IgD-negative memory B cell (primary cell): ENCODE measurements around the gene RYR2. TPM values are rescaled to one million over a fixed set of nuclear protein-coding genes. Genes with fewer than 3 reads are reported as not detected.

ENCODE experiments used
- H3K27ac Mint-ChIP-seq, 3 donors: one replicate each; pipeline ENCODE4 v1.8.0; 2020 to 2022; ENCODE audit warnings: mild to moderate bottlenecking in 3 of 3, mixed read lengths in 3 of 3, moderate library complexity in 1 of 3
- H3K27me3 Mint-ChIP-seq: one replicate; pipeline ENCODE4 v1.8.0; 2021; ENCODE audit warnings: mixed read lengths
- H3K36me3 Mint-ChIP-seq: one replicate; pipeline ENCODE4 v1.8.0; 2020; ENCODE audit warnings: mild to moderate bottlenecking, mixed read lengths
- H3K4me1 Mint-ChIP-seq, 3 donors: one replicate each; pipeline ENCODE4 v1.8.0; 2020 to 2022; ENCODE audit warnings: mixed read lengths in 3 of 3, mild to moderate bottlenecking in 1 of 3
- H3K4me3 Mint-ChIP-seq, 4 donors: one replicate each; pipeline ENCODE4 v1.8.0; 2020 to 2022; ENCODE audit warnings: mild to moderate bottlenecking in 4 of 4, mixed read lengths in 4 of 4, moderate library complexity in 3 of 4
- H3K9me3 Mint-ChIP-seq, 3 donors: one replicate each; pipeline ENCODE4 v1.8.0; 2020 to 2021; ENCODE audit warnings: mixed read lengths in 3 of 3, mild to moderate bottlenecking in 1 of 3
- polyA plus RNA-seq: library from polyadenylated mRNA; unstranded; fragments of 300-500 nt; fragmentation: Illumina TruSeq; gene quantifications from one replicate; pipeline ENCODE4 v1.2.3, GENCODE V29; 2021

Gene RYR2
- polyA plus RNA-seq, 1 donor from 2014 or later = not detected

DNA sequence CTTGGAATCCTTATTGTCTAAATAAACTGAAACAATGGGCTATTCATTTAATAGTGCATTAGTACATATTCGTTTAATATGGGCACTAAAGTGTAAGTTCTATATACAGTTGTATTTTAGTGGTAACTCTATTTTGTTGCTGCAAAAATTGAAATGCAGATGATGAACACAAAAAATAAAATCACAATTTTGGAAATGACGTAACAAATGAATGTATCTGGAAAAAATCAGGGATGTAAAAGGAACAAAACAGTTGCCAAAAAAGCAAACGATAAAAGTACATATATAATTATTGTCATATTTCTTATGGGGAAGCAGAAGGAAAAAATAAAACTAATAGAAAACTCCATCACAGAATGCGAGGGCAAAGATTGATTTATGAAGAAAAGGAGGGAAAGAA lies 254.9 kb downstream of the RYR2 start:
- no peaks in the 10 kb centered on the region for H3K4me1 Mint-ChIP-seq
- H3K4me3 Mint-ChIP-seq = no peak overlapping the region
- H3K36me3 Mint-ChIP-seq = no peaks in the 10 kb centered on the region
- no peak overlapping the region for H3K27ac Mint-ChIP-seq
- H3K9me3 Mint-ChIP-seq = peaks cover 0 to 3% (median 1%) of the 10 kb centered on the region in 3 donors
- no peaks in the 10 kb centered on the region for H3K27me3 Mint-ChIP-seq

GRCh38 chr1:237300642-237301041 lies 258.7 kb downstream of the RYR2 start:
- Mint-ChIP-seq H3K4me1 (no peaks in the 10 kb centered on the region), H3K9me3 (peaks cover 0 to 3% (median 1%) of the 10 kb centered on the region in 3 donors), H3K27me3 (no peaks in the 10 kb centered on the region), H3K36me3 (no peaks in the 10 kb centered on the region), H3K4me3 (no peak overlapping the region), H3K27ac (no peak overlapping the region)

DNA sequence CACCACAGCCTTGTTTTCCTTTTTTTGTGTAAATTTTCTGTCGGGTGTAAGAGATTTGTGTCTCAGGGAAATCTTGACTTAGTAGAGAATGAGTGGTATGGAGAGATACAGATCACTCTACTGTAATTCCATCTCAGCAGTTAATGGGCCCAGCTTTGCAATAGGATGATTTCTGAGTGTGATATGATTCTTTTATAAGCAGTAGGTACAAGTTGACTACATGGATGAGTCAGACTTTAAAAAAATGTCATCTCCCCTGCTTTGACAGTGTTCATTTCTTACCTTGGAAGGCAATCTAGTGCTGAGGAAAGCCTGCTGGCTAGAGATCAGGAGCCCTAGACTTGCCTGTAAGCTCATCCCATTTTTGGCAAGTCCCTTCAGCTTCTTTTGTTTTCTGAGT lies 261.9 kb downstream of the RYR2 start:
- H3K4me1 Mint-ChIP-seq = no peaks in the 10 kb centered on the region
- H3K27ac Mint-ChIP-seq = no peak overlapping the region

DNA sequence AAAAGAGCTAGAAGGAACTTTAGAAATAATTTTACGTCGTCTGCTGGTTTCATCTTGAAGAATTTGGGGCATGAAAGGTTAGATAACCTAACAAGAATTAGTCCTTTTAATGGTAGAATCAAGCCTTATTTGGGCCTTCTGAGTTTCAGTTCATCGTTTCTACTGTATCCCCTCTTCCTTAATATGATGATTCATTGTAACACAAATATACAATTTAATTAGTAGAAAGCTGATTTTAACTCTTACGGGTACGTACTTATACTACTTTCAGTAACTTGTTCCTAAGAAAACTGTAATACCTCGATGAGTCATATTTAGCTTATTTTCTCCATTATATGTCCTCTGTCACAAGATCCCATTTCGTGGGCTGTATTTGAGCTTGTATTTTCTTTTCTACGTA lies 264.7 kb downstream of the RYR2 start:
- no peak overlapping the region for H3K27ac Mint-ChIP-seq
- H3K9me3 Mint-ChIP-seq = no peaks in the 10 kb centered on the region
- no peaks in the 10 kb centered on the region for H3K4me1 Mint-ChIP-seq

More for the DNA sequence above, 261.9 kb downstream of the RYR2 start:
- Mint-ChIP-seq H3K27me3 (no peaks in the 10 kb centered on the region), H3K4me3 (no peak overlapping the region), H3K9me3 (no peaks in the 10 kb centered on the region), H3K36me3 (no peaks in the 10 kb centered on the region)

DNA sequence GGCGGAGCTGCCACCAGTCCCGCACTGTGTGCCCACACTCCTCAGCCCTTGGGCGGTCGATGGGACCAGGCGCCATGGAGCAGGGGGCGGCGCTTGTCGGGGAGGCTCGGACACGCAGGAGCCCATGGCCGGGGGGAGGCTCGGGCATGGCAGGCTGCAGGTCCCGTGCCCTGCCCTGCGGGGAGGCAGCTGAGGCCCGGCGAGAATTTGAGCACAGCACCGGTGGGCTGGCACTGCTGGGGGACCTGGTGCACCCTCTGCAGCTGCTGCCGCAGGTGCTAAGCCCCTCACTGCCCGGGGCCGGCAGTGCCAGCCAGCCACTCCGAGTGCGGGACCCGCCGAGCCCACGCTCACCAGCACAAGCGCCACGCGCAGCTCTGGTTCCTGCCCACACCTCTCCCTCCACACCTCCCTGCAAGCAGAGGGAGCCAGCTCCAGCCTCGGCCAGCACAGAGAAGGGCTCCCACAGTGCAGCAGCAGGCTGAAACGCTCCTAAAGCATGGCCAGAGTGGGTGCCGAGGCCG lies 267.7 kb downstream of the RYR2 start:
- peaks cover 0 to 4% (median 2%) of the 10 kb centered on the region in 3 donors for H3K9me3 Mint-ChIP-seq
- H3K4me1 Mint-ChIP-seq = no peaks in the 10 kb centered on the region
- H3K4me3 Mint-ChIP-seq = no peak overlapping the region
- no peaks in the 10 kb centered on the region for H3K27me3 Mint-ChIP-seq
- no peak overlapping the region for H3K27ac Mint-ChIP-seq
- no peaks in the 10 kb centered on the region for H3K36me3 Mint-ChIP-seq

More for the DNA sequence above, 264.7 kb downstream of the RYR2 start:
- Mint-ChIP-seq H3K36me3 (no peaks in the 10 kb centered on the region), H3K27me3 (no peaks in the 10 kb centered on the region), H3K4me3 (no peak overlapping the region)

GRCh38 chr1:237316352-237316751 lies 274.4 kb downstream of the RYR2 start:
- Mint-ChIP-seq H3K27me3 (no peaks in the 10 kb centered on the region), H3K4me1 (no peaks in the 10 kb centered on the region), H3K9me3 (peaks cover under 1 to 4% (median 2%) of the 10 kb centered on the region in 3 donors), H3K36me3 (peaks cover under 1% of the 10 kb centered on the region), H3K27ac (no peak overlapping the region), H3K4me3 (no peak overlapping the region)

DNA sequence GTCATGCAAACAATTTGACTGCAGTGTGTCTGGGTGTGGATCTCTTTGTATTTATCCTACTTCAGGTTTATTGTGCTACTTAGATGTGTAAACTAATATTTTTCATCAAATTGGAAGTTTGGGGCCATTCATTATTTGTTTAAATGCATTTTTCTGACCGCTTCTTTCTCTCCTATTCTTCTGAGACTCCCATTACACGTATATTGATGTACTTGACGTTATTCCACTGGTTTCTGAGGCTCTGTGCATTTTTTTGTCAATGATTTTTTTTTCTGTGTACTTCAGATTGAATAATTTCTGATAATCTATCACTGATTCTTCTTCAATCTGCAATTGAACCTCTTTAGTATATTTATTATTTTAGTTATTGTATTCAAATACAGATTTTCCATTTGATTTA lies 276.8 kb downstream of the RYR2 start:
- H3K36me3 Mint-ChIP-seq = peaks cover 3% of the 10 kb centered on the region
- H3K27me3 Mint-ChIP-seq = no peaks in the 10 kb centered on the region
- H3K4me3 Mint-ChIP-seq = no peak overlapping the region
- H3K9me3 Mint-ChIP-seq = peaks cover 0 to 3% (median 2%) of the 10 kb centered on the region in 3 donors
- H3K4me1 Mint-ChIP-seq = no peaks in the 10 kb centered on the region
- H3K27ac Mint-ChIP-seq = no peak overlapping the region

DNA sequence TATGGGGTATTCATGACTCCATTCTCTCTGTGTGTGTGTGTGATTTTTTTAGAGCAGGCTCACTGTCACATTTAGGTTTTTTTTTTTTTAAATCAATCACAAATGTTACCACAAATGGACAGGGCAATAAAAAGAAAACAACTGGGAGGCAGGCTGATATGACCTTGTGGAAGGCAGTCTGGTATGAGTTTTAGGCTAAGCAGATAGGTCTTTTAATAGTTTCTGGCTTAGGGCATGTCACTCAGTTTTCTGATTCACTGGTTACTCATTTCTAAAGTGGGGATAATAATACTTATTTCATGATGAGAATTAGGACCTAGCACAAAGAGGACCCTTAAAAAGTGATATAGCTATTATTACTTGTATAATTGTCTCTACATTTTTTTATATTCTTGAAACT lies 278.9 kb downstream of the RYR2 start:
- no peak overlapping the region for H3K27ac Mint-ChIP-seq
- no peak overlapping the region for H3K4me3 Mint-ChIP-seq
- no peaks in the 10 kb centered on the region for H3K27me3 Mint-ChIP-seq
- H3K9me3 Mint-ChIP-seq = peaks cover 0 to 3% (median 2%) of the 10 kb centered on the region in 3 donors
- H3K4me1 Mint-ChIP-seq = no peaks in the 10 kb centered on the region
- H3K36me3 Mint-ChIP-seq = peaks cover 3% of the 10 kb centered on the region

DNA sequence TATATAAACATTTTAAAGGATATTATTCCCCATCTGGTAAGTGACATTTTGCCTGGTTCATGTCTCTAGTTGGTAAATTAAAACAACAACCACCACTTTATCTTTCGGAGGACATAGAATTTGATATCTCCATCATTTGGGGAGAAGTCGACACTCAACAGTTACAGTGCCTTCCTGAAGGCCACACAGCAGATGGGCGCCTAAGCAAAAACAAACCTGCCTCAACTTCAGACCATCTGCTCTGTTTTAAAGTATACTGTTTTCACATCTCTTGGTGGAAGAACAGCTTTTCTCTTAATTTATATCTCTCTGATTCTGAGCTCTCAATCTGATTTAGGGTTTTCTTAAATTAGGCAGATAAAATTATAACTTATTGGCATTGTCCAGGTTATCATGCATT lies 282.2 kb downstream of the RYR2 start:
- peaks cover 0 to 3% (median 2%) of the 10 kb centered on the region in 3 donors for H3K9me3 Mint-ChIP-seq
- no peak overlapping the region for H3K27ac Mint-ChIP-seq
- no peak overlapping the region for H3K4me3 Mint-ChIP-seq
- no peaks in the 10 kb centered on the region for H3K27me3 Mint-ChIP-seq
- peaks cover 3% of the 10 kb centered on the region for H3K36me3 Mint-ChIP-seq
- no peaks in the 10 kb centered on the region for H3K4me1 Mint-ChIP-seq

DNA sequence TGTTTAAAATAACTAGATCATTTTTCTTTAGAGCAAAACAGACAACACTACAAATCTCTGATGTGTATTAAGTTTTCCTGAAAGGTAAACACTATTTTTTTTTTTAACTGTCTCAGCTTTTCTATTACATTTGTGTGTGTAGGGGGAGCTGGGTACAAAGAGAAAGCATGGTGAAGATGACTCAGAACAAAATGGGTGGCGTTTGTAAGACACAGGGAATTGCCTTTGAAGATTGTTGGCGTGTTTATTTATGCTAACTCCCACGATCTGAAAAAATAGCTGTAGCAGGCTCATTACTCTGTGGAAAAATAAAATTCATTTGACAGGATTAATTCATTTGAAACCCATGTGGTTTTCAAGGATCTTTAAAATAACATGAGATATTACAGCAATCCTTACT lies 285.1 kb downstream of the RYR2 start:
- Mint-ChIP-seq H3K36me3 (no peaks in the 10 kb centered on the region), H3K9me3 (peaks cover 0 to 2% (median 0%) of the 10 kb centered on the region in 3 donors)

GRCh38 chr1:237340892-237341291 lies 298.9 kb downstream of the RYR2 start:
- Mint-ChIP-seq H3K36me3 (no peaks in the 10 kb centered on the region), H3K27me3 (peaks cover 5% of the 10 kb centered on the region), H3K4me3 (no peak overlapping the region), H3K27ac (no peak overlapping the region), H3K4me1 (no peaks in the 10 kb centered on the region), H3K9me3 (no peaks in the 10 kb centered on the region)

More for the DNA sequence above, 285.1 kb downstream of the RYR2 start:
- H3K27ac Mint-ChIP-seq = no peak overlapping the region
- H3K4me3 Mint-ChIP-seq = no peak overlapping the region
- H3K27me3 Mint-ChIP-seq = no peaks in the 10 kb centered on the region
- H3K4me1 Mint-ChIP-seq = no peaks in the 10 kb centered on the region

- H3K9me3 Mint-ChIP-seq = no peaks in the 10 kb centered on the region
- no peak overlapping the region for H3K27ac Mint-ChIP-seq
- H3K4me1 Mint-ChIP-seq = no peaks in the 10 kb centered on the region
- H3K36me3 Mint-ChIP-seq = no peaks in the 10 kb centered on the region
- no peak overlapping the region for H3K4me3 Mint-ChIP-seq
- peaks cover 5% of the 10 kb centered on the region for H3K27me3 Mint-ChIP-seq
Measured at GRCh38 chr1:237341391-237341790, 299.4 kb downstream of the RYR2 start.

GRCh38 chr1:237342730-237343129 lies 300.7 kb downstream of the RYR2 start:
- Mint-ChIP-seq H3K27ac (no peak overlapping the region), H3K4me1 (no peaks in the 10 kb centered on the region), H3K9me3 (no peaks in the 10 kb centered on the region), H3K4me3 (no peak overlapping the region), H3K36me3 (no peaks in the 10 kb centered on the region), H3K27me3 (peaks cover 5% of the 10 kb centered on the region)

DNA sequence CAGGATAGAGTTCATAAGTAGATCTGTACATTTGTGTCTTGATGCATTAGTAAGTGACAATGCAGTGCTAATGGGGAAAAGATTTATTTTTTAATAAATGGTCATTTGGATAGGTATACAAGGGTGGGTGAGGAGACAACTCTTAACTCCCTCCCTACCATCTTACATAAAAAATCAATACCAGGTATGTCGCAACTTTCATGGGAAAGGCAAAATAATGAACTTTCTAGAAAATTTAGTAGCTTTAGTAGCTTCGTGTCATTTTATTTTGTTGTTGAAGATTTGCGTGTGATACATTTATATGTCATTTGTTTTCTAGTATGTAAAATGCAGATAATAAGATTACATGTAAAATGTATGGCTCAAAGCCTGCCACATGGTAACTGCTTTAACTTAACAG lies 310.8 kb downstream of the RYR2 start:
- H3K4me3 Mint-ChIP-seq = no peak overlapping the region
- no peaks in the 10 kb centered on the region for H3K9me3 Mint-ChIP-seq
- no peak overlapping the region for H3K27ac Mint-ChIP-seq
- no peaks in the 10 kb centered on the region for H3K27me3 Mint-ChIP-seq
- H3K4me1 Mint-ChIP-seq = peaks cover 0 to 1% (median 0%) of the 10 kb centered on the region in 3 donors
- H3K36me3 Mint-ChIP-seq = no peaks in the 10 kb centered on the region

DNA sequence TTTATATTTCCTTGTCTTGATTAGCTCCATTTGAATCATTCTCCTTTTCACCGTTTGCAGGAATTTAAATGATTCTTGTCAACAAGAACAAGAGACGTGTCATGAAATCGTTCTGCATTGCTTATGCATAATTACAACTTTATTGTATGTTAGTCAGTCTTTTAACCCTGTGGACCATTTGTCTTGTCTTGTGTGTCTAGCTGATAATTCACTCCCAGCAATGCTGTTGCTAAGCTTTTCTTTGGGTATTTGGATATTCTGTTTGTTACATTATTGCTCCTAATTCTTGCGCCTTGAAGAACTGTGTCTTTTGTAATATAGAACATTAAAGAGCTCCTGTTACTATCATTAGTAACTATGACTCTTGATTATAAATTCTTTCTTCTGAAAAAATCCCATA lies 311.9 kb downstream of the RYR2 start:
- Mint-ChIP-seq H3K9me3 (no peaks in the 10 kb centered on the region), H3K27ac (no peak overlapping the region), H3K36me3 (no peaks in the 10 kb centered on the region), H3K4me1 (peaks cover 0 to 1% (median 0%) of the 10 kb centered on the region in 3 donors), H3K27me3 (no peaks in the 10 kb centered on the region), H3K4me3 (no peak overlapping the region)

DNA sequence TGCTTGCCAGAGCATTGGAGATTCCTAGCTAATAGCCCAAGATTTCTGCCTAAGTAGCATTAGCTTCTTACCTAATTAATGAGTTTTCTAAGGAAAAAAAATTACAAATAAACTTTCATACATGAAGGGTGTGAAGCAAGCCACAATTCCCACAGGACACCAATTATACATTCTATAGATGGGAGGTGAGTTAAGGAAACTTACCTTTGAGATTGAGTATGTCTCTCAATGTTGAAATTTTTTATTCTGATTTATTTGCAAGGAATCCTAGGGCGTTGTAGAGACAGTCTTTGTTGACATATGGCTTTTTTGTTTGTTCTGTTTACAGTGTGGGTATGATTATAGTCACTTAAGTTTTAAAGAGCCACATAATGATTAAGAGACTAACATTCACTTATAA lies 313.0 kb downstream of the RYR2 start:
- H3K36me3 Mint-ChIP-seq = no peaks in the 10 kb centered on the region
- peaks cover 0 to 1% (median 0%) of the 10 kb centered on the region in 3 donors for H3K4me1 Mint-ChIP-seq
- no peaks in the 10 kb centered on the region for H3K9me3 Mint-ChIP-seq
- H3K4me3 Mint-ChIP-seq = no peak overlapping the region
- H3K27ac Mint-ChIP-seq = no peak overlapping the region
- H3K27me3 Mint-ChIP-seq = no peaks in the 10 kb centered on the region
